ENCODE data around the gene FIBCD1.

DNA sequence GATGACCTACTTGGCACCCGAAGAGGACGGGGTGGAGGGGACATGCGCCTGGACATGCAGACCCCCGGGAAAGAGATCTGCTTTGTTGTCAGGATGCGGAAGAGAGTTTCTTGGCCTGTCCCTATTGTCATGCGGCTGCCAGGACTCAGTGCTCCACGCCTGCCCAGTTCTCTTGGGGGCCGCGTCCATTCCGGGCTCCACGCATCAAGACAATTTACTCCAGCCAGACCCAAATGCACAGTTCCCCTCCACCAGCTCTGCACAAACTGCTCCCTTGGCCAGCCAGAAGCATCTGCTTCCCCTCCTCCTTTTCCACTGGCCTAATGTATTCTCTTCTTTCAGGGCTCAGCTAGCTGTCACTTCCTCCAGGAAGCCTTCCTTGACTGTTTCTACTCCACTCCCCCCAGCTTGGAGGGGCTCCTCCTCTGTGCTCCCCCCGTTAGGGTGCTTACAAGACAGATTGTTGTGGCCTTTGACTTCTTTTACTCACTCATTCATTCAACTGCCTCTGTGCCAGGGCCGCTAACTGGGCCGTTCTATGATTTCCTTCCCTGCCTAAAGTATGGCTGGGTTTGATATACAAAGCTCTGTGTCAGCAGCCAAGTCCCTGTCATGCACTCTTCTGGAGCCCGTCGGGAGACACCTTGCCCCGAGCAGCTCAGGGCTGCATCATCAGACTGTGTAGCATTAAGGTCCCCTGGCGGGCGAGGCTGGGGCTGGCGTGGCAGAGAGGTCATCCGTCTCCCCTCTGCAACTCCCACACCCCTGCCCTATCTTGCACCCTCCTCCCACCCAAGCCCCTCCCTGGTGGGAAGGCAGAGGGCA lies 6.6 kb downstream of the FIBCD1 start:
- TF ChIP-seq CTCF (conservative IDR thresholded peaks at IDR 0.05; ENCODE audit: low read length) (no peak), EZH2phosphoT487 (IDR thresholded peaks at IDR 0.05; ENCODE audit: borderline replicate concordance, low read depth, low read length) (no peak)

Data from OCI-LY7 (cell line).